Stimulated activated CD8-positive, alpha-beta memory T cell treated with anti-CD3 and anti-CD28 coated beads, Interleukin-4, amount 100 ng/mL, for 4 hours (primary cell): Measurements from ENCODE around the gene SBK1.

ENCODE experiments used
- DNase-seq, 2 donors: peaks; one replicate each; pipeline ENCODE4 v3.0.0-alpha.2; 2020; ENCODE audit warnings: low read depth in 2 of 2, low spot score in 1 of 2

Gene SBK1

DNA sequence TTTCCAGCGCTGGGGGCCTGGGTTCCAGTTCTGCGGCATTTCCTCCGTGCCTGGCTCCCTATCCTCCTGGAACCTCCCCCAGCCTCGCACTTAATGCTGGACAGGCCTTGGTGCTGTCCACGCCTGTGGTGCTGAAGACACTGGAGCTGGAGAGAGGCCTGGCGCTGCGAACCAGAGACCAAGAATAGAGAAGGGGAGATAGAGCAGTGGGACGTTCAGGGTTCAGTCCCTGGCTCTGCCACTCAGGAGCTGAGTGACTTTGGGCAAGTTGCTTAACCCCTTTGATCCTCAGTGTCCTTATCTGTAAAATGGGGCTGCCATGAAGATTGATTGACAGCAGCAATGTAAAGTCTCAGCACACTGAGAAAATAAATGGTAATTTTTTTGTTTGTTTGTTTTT lies 11.9 kb downstream of the SBK1 start:
- DNase-seq = no peak

DNA sequence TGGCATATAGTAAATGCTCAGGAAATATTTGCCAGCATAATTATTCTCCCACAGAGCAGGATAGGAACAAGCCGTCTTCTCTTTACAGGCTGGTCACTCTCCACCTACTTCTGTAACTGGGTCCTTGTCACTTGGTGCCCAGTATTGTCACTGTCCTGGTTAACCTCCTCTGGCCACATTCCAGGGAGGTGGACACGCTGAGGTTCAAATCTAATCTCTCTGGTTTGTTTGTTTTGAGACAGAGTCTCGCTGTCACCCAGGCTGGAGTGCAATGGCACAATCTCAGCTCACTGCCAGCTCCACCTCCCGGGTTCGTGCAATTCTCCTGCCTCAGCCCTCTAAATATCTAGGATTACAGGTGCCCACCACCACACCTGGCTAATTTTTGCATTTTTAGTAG lies 15.6 kb downstream of the SBK1 start:
- DNase-seq = no peak

DNA sequence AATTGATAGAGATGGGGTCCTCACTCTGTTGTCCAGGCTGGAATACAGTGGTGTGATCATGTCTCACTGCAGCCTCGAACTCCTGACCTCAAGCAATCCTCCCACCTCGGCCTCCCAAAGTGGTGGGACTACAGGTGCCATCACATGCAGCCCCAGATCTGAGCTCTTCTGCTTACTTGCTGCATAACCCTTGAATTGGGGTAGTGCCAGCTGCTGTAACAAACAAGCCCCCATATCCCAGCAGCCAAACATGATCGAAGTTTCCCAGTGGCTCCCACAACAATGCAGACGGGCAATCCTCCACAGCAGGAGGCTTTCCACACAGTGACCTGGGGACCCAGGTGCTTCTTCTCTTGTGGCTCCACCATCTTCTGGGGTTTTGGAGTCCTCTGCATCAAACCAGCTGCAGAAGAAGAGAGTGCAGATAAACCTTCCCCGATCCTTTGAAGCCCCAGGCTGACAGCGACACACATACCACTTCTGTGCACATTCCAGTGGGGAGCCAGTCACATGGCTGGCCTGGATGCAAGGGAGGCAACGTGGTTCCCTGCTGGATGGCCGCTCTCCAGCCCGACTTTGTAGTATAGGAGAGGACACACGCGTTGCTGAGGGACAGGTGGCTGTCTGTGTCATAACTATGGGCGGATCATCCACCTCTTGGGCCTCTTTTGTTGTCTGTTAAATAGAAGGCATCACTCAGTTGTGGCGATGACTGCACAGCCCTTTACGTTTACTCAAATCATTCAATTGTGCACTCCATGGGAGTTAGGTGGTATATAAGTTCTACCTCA lies 16.7 kb downstream of the SBK1 start:
- DNase-seq = no peak

DNA sequence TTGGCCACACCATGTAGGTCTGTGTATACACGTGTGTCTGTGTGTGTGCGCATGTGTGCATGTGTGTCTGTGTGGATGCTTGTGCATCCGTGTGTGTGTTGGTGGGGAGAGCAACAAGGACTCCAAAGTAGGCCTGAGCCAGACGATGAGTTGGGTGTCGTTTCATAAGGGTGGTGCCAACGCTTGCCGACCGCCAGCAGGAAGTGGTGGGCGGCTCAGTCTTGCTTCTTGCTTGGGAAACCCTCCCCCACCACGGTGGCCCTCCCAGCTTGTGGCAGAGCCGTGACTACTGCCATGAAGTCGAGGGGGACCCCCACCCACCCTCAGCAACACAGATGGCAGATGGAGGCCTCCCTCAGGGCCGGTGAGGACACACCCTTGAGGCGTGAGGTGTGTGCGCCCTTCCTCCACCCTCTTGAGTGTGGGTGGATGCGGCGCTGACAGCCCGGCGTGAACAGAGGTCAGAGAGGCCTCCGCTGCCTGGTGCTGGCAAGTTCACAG lies 17.5 kb downstream of the SBK1 start:
- DNase-seq = peak; percentile 76 to 91

DNA sequence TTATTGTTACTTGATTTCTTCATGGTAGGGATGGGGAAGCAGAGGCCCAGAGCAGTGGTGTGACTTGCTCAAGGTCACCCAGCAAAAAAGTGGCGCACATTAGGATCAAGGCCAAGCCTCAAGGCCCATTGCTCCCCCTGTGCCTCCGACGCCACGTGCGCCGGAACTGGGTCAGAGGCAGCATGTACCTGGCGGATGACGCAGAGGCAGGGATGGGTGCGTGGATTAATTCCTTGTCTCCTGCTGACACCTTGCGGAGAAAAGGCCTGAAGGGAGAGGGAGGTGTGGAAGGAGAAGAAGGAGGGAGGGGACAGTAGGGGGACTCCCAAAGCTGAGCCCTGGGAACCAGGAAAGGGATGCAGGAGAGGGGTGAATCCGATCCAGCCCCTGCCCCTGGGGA lies 18.5 kb downstream of the SBK1 start:
- no peak for DNase-seq

DNA sequence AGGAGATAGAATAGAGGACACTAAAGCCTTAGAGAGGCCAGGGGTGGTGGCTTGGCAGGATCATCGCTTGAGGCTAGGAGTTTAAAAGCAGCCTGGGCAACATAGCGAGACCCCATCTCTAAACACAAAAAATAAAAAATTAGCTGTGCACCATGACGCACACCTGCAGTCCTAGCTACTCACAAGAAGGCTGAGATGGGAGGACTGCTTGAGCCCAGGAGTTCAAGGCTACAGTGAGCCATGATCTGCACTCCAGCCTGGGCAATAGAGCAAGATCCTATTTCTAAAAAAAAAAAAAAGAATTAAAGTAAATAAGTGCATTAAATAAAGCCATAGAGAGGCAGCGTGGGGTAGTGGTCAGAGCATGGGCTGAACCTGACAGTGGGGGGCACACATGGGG lies 19.1 kb downstream of the SBK1 start:
- DNase-seq = no peak

DNA sequence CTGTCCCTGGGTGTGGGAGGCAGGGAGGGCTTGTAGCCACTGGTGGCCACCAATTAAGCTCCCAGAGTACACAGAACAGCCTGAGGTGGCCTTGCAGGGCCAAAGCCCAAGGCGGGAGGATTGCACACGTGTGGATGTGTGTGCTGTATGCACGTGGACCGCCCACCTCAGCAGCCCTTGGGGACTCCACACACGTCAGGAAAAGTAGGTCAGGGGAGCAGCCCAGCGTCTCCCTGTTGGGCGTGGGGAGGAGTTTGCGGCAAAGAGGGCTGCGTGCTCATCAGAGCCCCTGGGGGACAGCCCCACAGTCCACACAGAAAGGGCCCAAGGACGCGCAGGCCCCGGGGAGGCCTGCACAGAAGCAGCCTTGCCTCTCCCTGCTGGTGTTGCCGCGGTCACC lies 19.6 kb downstream of the SBK1 start:
- peak in 1 of 2 donors; percentile 56 for DNase-seq

DNA sequence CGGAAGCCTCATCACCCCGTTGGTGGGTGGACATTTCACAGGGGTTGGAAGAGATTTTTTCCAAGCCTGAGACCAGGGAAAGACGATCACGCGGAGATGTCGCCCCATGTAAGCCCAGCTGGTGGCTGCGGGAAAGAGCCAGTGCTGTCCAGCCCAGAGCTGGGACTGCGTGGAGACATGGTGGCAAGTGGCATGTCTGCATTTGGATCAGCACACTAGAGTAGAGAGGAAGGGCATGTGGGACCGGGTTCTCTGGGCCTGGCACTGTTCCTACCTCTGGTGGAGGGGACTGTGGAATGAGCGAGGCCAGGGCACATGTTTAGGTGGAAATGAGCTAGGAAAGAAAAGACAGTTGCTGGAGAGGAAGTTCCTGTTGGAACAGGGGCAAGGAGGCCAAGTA lies 20.0 kb downstream of the SBK1 start:
- no peak for DNase-seq

DNA sequence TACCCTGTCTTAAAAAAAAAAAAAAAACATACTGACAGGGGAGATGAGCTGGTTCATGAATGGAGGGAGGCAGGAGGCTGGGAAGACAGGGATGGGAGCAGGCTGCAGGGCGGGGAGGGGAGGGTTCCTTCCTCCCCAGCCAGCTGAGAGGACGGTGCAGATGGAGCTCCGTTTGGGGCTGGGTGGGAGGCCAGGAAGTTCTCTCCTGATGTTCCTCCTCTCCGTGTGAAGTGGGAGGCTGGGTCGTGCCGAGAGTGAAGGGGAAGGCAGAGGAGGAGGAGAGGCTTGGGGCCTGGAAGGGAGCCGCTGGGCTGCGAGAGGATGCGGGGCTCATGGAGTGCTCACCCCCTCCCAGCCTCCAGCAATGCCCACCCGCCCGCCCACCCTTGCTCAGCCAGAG lies 21.3 kb downstream of the SBK1 start:
- DNase-seq = no peak

DNA sequence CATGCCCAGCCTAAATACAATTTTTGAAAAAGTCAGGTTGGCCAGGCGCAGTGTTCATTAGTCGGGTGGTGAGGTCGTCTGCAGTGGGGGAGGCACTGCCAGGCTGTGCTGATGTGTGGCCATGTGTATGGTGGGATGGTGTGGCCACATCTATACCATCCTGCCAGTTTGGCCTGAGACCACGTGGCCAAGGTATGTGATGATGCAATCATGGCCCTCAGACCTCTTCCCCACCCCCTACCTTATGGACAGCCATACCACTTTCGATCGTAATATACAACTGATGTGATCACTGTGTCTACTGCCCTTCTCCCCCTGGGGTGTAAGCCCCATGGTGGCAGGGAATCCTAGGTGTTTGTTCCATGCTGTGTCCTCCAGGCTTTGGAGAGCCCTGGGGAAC lies 23.7 kb downstream of the SBK1 start:
- no peak for DNase-seq

DNA sequence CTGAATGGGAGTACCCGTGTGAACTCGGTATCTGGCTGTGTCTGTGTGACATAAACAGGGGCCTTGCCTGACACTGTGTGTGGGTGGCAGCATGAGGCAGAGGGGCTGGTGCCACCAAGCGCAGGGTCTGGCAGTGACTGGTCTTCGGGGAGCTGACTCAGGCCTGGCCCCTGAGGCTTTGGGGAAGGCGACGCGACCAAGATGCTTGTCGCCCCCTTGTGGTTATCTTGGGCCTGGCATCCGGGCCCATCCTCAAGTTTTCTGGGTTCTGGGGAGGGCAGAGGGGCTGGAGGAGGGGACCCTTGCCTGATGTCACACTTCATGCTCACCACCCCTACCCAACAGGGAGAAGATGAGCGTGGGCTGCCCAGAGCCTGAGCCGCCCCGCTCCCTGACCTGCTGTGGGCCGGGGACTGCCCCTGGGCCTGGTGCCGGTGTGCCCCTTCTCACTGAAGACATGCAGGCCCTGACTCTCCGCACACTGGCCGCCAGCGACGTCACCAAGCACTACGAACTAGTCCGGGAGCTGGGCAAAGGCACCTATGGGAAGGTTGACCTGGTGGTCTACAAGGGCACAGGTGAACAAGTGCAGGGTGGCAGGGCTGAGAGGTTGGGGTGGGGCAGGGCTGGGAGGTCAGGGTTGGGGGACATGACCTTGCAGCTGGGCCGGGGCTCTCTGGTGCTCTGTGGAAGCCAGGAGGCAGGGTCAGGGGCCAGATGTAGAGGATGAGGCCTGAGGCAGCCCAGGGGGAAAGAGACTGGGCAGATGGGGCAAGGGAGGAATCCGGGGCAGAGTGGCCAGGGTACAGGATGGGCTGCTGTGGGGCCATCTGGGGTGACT lies 24.9 kb downstream of the SBK1 start:
- peak; percentile 62 to 72 for DNase-seq

DNA sequence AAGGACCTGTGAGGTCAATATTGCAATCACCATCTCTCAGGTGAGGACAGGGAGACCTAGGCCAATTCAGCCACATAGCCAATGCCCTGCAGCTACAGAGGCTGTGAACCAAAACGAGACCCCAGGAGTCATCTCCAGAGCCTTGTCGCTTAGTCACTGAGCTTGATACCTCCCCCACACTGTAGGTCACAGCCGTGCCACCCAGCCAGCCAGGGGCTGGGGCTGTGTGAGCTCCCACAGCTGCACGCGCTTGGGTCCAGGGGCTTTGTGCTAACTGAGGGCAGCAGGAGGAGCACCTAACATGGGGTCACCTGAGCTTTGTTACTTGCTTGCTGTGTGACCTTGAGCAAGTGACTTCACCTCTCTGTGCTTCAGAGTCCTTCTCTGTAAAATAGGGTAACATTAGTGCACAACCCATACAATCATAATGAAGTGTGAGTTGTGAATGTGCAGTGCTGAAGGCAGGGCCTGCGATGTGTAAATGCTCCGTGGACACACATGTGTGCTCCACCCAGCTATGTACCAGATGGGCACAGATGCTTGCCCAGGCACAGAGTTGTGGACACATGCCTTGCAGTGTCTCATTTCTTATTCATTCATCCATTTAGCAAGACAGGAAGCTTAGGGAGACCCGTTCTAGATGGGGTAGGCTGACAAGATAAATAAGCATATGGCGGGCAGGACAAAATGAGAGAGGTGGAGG lies 25.9 kb downstream of the SBK1 start:
- no peak for DNase-seq

DNA sequence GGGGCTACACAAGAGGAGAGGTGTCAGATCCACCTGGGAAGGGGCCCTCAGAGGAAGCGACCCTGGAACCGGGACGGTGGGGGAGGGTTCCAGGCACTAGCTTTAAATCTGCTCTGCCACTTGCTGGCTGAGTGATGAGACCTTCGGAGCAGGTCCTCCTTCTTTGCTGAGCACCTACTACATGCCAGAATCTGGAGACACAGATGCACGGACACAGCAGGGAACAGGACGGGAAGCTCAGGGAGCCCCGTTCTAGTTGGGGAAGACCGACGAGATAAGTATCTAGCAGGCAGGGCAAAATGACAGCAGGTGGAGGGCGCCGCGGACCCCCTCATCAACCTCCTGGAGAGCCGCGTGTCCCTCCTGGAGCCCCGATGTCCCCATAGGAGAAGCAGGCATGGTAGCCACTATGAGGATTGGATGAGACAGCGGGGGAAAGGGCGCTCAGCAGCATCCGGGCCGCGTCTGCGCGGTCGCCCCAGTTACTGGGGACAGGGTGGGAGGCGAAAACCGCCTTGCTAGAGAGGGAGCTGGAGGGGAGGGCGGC lies 27.2 kb downstream of the SBK1 start:
- DNase-seq = no peak

DNA sequence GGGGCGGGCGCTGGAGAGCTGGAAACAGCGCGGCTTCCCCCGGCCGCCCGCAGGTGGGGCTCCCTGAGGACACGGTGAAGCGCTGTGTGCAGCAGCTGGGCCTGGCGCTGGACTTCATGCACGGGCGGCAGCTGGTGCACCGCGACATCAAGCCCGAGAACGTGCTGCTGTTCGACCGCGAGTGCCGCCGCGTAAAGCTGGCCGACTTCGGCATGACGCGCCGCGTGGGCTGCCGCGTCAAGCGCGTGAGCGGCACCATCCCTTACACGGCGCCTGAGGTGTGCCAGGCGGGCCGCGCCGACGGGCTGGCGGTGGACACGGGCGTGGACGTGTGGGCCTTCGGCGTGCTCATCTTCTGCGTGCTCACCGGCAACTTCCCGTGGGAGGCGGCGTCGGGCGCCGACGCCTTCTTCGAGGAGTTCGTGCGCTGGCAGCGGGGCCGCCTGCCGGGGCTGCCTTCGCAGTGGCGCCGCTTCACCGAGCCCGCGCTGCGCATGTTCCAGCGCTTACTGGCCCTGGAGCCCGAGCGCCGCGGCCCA lies 27.8 kb downstream of the SBK1 start:
- DNase-seq = no peak

DNA sequence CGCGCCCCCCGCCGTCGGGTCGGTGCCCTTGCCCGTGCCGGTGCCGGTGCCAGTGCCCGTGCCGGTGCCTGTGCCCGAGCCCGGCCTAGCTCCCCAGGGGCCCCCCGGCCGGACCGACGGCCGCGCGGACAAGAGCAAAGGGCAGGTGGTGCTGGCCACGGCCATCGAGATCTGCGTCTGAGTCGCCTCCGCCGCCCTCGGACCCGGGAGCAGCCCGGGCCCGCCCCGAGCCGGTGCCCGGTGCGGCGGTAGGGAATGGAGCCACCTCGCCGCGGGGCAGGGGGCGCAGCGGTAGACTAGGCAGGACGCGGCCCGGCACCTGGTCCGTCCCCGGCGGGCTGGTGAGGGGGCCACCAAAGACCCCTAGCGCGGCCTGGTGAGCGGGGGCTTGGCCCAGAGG lies 28.4 kb downstream of the SBK1 start:
- no peak for DNase-seq

DNA sequence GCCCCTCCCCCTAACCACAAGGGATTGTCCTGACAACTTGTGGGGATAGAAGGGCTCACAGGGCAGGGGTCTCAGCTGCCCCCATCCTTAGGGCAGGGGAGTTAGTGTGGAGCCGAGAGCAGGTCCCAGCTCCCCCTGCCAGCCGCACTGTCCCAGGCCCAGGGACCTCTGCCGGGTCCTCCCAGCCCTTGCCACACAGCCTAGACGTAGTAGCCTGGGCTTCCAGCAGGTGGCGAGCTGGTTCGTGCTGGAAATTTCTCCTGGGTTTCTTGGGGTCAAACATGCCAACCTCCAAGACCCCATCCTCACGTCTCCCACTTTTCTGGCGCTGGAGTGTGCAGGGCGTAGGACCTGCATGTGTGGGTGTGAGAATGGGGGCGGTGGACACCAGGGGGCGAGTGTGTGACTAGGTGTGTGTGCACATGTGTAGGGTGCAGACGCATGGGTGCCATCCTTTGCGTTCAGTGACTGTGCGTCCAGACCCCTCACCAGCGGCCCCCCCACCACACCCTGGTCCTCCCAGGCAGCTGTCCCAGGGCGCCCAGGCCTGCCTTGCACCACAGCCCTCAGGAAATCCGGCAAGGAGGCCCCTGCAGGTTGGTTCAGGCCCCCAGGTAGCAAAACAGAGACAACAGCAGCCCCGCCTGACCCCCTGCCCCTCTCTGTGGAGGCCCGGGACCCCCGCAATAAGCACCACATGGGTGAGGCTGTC lies 29.5 kb downstream of the SBK1 start:
- no peak for DNase-seq

DNA sequence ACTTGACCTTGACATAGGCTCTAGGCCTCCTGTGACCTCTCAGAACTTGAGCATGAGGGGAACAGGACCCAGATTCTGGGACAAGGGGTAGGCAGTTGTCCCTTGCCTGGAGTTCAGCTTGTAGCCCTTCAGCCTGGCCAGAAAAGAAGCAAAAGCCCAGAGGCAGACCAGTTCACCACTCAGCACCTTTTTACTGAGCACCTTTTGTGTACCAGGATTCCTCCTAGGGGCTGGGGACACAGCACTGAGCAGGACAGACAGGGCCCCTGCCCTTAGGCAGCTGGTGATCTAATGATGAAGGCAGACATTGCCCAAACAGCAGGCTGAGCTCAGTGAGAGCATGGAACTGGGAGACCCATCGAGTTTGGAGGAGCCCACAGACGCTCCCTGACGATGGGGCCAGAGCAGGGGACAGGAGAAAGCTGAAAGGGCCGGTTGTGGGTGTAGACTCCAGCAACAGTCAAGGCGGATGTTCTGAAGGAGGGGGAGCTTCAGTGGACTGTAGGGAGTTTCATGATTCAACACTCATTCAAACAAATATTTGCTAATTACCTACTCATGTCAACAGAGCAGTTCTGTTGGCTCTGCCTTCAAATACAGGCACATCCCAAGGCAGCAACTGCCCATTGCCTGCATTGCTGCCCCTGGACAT lies 32.0 kb downstream of the SBK1 start:
- DNase-seq = no peak

DNA sequence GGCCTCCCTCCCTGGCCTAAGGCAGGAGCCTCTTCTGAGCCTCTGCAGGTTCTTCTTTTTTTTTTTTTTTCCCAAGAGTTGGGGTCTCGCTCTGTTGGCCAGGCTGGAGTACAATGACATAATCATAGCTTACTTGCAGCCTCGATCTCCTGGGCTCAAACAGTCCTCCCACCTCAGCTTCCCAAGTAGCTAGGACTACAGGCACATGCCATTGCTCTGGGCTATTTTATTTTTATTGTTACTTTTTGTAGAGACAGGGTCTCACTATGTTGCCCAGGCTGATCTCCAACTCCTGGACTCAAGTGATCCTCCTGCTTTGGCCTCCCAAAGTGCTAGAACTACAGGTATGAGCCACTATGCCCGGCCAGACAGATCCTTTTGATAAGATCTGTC lies 32.6 kb downstream of the SBK1 start:
- no peak for DNase-seq

DNA sequence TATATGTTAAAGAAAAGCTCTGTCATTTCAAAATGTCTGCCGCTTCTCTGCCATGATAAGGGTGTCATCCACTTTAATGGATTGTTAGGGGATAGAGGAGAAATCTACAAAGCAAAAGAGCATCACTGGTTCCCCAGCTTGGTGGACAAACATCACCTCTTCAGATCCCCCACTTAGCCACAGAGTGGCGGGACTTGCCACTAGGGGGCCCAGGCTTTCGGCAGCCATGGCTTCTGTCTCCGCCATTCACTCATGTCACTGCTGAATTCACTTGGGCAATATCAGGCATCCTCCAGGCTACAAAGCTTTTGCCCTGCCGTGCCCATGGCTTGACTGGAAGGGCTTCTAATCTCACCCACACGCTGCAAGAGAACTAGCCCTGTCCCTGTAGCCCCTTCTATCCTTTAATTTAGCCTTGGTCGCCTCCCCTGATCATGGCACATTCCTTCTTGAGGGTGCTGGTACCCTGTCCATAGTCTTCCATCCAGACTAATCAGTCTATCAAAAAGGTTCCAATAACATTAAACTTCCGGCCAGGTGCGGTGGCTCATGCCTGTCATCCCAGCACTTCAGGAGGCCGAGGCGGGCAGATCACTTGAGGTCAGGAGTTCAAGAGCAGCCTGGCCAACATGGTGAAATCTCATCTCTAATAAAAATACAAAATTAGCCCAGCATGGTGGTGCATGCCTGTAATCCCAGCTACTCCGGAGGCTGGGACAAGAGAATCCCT lies 34.7 kb downstream of the SBK1 start:
- DNase-seq = peak; percentile 34 to 41
